AML-193 (cell line): ENCODE data around the gene FBXW7.

ENCODE experiments used
- DNase-seq, 2 experiments: peaks; one replicate each; lab custom pipeline; 2025; lab: John Stamatoyannopoulos, UW

FBXW7 gene

GRCh38 chr4:152369902-152370295 lies 166.0 kb downstream of the FBXW7 start:
- DNase-seq = no peak

- DNase-seq = no peak
Observed at GRCh38 chr4:152369203-152369901, 166.5 kb downstream of the FBXW7 start.

DNA sequence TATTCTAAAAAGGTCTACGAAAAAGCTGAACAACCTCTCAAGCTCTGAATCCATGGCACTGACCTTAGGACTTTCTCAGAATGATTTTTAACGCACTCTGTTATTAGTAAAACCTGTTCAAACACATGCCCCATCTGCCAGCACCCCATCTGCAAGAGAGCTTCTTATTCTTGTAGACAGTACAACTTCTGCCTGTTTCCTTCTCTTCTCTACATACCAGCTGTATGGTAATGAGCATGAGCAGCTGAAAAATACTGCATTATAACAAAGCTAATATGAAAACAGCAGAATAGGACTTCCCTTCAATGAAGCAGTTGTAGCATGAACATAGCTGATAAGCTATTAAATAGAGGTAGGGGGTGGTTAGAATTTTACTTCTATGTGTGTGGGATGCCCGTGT lies 167.9 kb downstream of the FBXW7 start:
- DNase-seq = no peak

DNA sequence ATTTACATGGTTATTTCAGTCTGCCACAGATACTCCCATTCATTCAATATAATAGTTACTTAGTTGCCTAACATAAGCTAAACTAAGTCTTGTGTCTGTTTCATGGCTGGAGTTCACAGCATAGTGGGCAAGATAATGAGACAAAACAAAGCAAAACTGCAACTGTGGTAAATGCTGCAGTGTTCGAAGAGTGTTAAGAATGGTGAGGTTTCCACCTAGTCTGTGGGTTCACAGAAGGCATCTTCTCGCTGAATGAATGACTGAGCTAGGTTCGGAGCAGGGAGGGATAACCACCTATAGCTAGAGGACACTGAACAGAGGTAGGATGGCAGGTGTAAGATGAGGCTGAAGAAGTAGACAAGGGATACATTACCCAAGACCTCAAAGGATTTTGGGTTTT lies 171.0 kb downstream of the FBXW7 start:
- DNase-seq = no peak

GRCh38 chr4:152364383-152364782 lies 171.5 kb downstream of the FBXW7 start:
- no peak for DNase-seq

DNA sequence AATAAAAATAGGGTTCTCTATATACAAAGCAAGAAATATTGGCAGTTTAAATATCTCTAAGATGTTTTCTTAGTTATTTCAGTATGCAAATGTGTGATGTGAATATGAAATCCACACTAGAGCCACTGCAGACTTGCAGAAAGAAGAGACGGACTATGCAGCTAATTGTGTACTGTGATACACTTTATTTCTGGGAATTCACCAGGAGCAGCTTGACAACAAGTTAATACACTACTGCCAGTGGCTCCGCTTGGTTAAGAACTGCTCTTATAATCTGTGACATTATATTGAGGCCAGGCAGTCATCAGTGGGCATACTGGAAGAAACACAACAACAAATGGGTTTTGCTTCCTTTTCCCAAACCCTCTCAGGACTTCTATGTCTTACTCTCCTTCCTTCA lies 172.0 kb downstream of the FBXW7 start:
- no peak for DNase-seq

- no peak for DNase-seq
Observed at GRCh38 chr4:152363086-152363485, 172.8 kb downstream of the FBXW7 start.

- no peak for DNase-seq
Observed at GRCh38 chr4:152360045-152360410, 175.9 kb downstream of the FBXW7 start.

- peak; percentile 33 to 42 for DNase-seq
Observed at GRCh38 chr4:152359208-152360044, 176.5 kb downstream of the FBXW7 start.

DNA sequence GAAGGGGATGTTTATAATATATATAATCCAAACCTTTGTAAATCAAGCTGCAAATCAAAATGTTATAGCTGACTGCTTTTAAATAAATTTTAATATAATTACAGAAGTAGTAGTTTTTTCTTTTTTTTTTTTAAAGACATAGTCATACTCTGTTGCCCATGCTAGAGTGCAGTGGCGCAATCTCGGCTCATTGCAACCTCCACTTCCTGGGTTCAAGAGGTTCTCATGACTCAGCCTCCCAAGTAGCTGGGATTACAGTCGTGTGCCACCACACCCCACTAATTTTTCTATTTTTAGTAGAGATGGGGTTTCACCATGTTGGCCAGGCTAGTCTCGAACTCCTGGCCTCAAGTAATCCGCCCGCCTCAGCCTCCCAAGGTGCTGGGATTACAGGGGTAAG lies 178.7 kb downstream of the FBXW7 start:
- DNase-seq = peak; percentile 19 to 24

GRCh38 chr4:152356428-152357034 lies 179.4 kb downstream of the FBXW7 start:
- DNase-seq = peak in 1 of 2 experiments; percentile 6

- DNase-seq = no peak
Observed at GRCh38 chr4:152352622-152353116, 183.2 kb downstream of the FBXW7 start.

- DNase-seq = no peak
Observed at GRCh38 chr4:152352215-152352614, 183.7 kb downstream of the FBXW7 start.

GRCh38 chr4:152351080-152351479 lies 184.8 kb downstream of the FBXW7 start:
- DNase-seq = no peak

DNA sequence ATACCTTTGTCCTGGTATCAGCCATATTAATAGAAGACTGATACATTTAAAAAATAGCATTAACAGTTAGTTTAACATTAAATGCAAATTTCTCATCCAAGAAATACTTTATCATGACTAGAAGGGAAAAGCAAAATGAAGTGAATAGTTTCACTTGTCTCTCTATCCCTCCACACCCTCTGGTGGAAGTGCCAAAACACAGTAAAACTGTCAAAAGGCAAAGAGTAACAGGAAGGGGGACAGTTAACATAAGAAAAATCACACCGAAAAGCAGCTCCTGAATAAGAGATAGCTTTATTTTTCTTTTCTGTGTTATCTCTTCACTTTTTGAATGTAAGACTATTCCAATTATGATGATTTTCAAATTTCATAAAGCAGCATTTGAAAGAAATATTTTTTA lies 187.2 kb downstream of the FBXW7 start:
- no peak for DNase-seq

DNA sequence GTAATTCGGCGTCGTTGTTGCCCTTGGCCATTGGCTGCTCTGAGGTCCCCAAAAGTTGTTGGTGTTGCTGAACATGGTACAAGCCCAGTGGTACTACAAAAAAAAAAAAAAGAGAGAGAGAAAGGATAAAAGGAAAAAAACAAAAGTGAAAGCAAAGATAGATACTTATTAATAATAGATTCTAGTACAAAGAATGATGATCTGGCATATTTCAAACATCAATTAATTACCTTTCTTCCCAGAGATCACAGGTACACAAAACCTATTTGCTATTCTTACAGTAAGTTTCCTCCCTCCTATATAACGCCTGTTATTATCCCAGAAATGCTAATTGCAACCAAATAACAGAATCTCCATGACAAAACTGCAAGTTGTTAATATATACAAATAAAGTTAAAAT lies 188.9 kb downstream of the FBXW7 start:
- no peak for DNase-seq

GRCh38 chr4:152346526-152346925 lies 189.4 kb downstream of the FBXW7 start:
- DNase-seq = no peak

GRCh38 chr4:152344001-152344400 lies 191.9 kb downstream of the FBXW7 start:
- no peak for DNase-seq

GRCh38 chr4:152342293-152342692 lies 193.6 kb downstream of the FBXW7 start:
- DNase-seq = no peak

GRCh38 chr4:152340818-152341217 lies 195.1 kb downstream of the FBXW7 start:
- no peak for DNase-seq

DNA sequence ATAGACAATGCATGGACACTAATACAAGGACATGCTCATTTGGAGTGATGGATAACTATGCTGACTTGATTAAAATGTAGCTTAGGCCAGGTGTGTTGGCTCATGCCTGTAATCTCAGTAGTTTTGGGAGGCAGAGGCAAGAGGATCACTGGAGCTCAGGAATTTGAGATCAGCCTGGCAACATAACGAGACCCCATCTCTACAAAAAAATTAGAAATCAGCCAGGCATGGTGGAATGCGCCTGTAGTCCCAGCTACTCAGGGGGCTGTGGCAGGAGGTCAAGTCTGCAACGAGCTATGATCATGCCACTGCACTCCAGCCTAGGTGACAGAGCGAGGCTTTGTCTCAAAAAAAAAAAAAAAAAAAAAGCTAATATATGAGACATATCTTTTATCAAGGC lies 196.3 kb downstream of the FBXW7 start:
- no peak for DNase-seq

GRCh38 chr4:152334931-152335330 lies 201.0 kb downstream of the FBXW7 start:
- no peak for DNase-seq

DNA sequence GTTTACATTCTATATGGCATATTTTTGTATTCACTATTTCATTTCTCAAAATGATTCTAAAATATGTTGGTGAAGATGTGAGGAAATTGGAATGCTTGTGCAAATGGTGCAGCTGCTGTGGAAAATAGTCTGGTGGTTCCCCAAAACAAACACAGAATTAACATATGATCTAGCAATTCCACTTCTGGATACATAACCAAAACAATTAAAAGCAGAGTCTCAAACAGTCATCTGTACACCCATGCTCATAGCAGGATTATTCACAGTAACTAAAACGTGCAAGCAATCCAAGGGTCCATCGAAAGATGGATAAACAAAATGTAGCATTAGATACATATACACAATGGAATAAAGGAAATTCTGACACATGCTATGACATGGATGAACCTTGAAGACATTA lies 204.8 kb downstream of the FBXW7 start:
- DNase-seq = no peak
